ENCODE results near the gene GLYR1. TPM values are rescaled to one million over a fixed set of nuclear protein-coding genes. Genes with fewer than 3 reads are reported as not detected.

The GLYR1 gene
- total and polyA plus RNA-seq, 10 of the 15 experiments (the other 5 are each of a cell fraction or from before 2014, with no cell fraction given), result 7.3 to 90.2 (median 57.2) TPM

DNA sequence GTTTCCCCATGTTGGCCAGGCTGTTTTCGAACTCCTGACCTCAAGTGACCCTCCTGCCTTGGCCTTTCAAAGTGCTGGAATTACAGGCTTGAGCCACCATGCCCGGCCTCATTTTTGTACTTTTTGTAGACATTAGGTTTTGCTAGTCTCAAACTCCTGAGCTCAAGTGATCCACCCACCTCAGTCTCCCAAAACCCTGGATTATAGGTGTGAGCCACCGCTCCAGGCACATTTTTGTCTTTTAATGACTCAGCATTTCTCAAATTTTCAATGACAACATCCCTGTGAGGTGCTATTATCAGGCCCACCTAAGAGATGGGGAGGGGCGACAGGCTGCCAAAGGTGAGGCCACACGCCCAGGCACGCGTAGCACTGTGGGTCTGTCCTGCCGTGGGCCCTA is 60.0 kb downstream of the GLYR1 start:
- ChIA-PET SMC1A (ENCODE audit: uncharacterized antibody, unreplicated experiment) (no interaction called here), POLR2A (no interaction called here), CTCF (no interaction called here), RAD21 (ENCODE audit: unreplicated experiment) (no interaction called here)
- Histone ChIP-seq H4K20me1 (ENCODE audit: control insufficient read depth, insufficient read depth) (no peaks in the 10 kb centered on the region), H3K27me3 (replicated peaks in 1 of 2; ENCODE audit: control insufficient read depth in 2 of 2, insufficient read depth in 2 of 2, low read length in 1 of 2) (no peaks in the 10 kb centered on the region), H3K79me2 (ENCODE audit: control insufficient read depth, insufficient read depth, low read length) (no peaks in the 10 kb centered on the region), H3K4me1 (ENCODE audit: control insufficient read depth, insufficient read depth, low read length) (no peaks in the 10 kb centered on the region), H3K9me3 (replicated peaks; ENCODE audit: control insufficient read depth, insufficient read depth, low read length) (no peaks in the 10 kb centered on the region), H3K4me3 (no peak overlapping the region), H3K9ac (ENCODE audit: control insufficient read depth, insufficient read depth, low read length) (no peak overlapping the region), H3K36me3 (ENCODE audit: control insufficient read depth in 2 of 2, insufficient read depth in 2 of 2, low read length in 1 of 2) (no peaks in the 10 kb centered on the region), H3K4me2 (ENCODE audit: control insufficient read depth, insufficient read depth) (no peak overlapping the region), H2AFZ (ENCODE audit: control insufficient read depth, low read depth, low read length) (no peak overlapping the region), H3K27ac (ENCODE audit: control insufficient read depth, insufficient read depth) (no peak overlapping the region)
- ATAC-seq (no peak), DNase-seq (ENCODE audit: low read depth, low spot score) (no peak), FAIRE-seq (no peak)
- WGBS (ENCODE audit: insufficient coverage, insufficient replicate concordance, low lambda C conversion rate, missing lambda C conversion rate), result 62% methylated on average over 8 of the region's 8 CpGs
- in situ Hi-C loops (cut with MboI), result no loop called here
- intact Hi-C loops (cut with micrococcal nuclease; ENCODE audit: unreplicated experiment), result no loop called here
- no TSS peak for BruUV-seq (replicated peaks)
- TF ChIP-seq EZH2 (IDR thresholded peaks at IDR 0.05; ENCODE audit: borderline replicate concordance, control insufficient read depth, low read depth, low read length) (no peak), CHD2 (IDR thresholded peaks at IDR 0.05; ENCODE audit: borderline replicate concordance, low read depth, low read length) (no peak), ZNF24 (IDR thresholded peaks at IDR 0.05) (no peak), IRF5 (IDR thresholded peaks at IDR 0.05; ENCODE audit: borderline replicate concordance) (no peak), ESRRA (IDR thresholded peaks at IDR 0.05; ENCODE audit: low read length) (no peak), ZBTB4 (CRISPR knock-in tag; IDR thresholded peaks at IDR 0.05) (no peak), KDM1A (IDR thresholded peaks at IDR 0.05; ENCODE audit: borderline replicate concordance) (no peak), SREBF2 (IDR thresholded peaks at IDR 0.05; ENCODE audit: low read length) (no peak), SMAD5 (IDR thresholded peaks at IDR 0.05; ENCODE audit: low read depth) (no peak), POLR2A (IDR thresholded peaks at IDR 0.05; ENCODE audit: low read depth, low read length) (no peak), YY1 (IDR thresholded peaks at IDR 0.05; ENCODE audit: low read depth, low read length) (no peak), NFYA (IDR thresholded peaks at IDR 0.05; ENCODE audit: borderline replicate concordance, low read depth, low read length) (no peak), EGR1 (IDR thresholded peaks at IDR 0.05; ENCODE audit: borderline replicate concordance in 1 of 2, low read depth in 2 of 2, low read length in 2 of 2) (no peak), GATAD2B (conservative IDR thresholded peaks at IDR 0.05; ENCODE audit: low read depth) (no peak), IKZF2 (IDR thresholded peaks at IDR 0.05) (no peak), CHD1 (IDR thresholded peaks at IDR 0.05; ENCODE audit: low read depth, low read length) (no peak)
- TF ChIP-seq, protein P1, sequence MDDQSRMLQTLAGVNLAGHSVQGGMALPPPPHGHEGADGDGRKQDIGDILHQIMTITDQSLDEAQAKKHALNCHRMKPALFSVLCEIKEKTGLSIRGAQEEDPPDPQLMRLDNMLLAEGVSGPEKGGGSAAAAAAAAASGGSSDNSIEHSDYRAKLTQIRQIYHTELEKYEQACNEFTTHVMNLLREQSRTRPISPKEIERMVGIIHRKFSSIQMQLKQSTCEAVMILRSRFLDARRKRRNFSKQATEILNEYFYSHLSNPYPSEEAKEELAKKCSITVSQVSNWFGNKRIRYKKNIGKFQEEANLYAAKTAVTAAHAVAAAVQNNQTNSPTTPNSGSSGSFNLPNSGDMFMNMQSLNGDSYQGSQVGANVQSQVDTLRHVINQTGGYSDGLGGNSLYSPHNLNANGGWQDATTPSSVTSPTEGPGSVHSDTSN (IDR thresholded peaks at IDR 0.05; ENCODE audit: insufficient replicate concordance, low read depth, low read length), result no peak
- TF ChIP-seq, protein P2, sequence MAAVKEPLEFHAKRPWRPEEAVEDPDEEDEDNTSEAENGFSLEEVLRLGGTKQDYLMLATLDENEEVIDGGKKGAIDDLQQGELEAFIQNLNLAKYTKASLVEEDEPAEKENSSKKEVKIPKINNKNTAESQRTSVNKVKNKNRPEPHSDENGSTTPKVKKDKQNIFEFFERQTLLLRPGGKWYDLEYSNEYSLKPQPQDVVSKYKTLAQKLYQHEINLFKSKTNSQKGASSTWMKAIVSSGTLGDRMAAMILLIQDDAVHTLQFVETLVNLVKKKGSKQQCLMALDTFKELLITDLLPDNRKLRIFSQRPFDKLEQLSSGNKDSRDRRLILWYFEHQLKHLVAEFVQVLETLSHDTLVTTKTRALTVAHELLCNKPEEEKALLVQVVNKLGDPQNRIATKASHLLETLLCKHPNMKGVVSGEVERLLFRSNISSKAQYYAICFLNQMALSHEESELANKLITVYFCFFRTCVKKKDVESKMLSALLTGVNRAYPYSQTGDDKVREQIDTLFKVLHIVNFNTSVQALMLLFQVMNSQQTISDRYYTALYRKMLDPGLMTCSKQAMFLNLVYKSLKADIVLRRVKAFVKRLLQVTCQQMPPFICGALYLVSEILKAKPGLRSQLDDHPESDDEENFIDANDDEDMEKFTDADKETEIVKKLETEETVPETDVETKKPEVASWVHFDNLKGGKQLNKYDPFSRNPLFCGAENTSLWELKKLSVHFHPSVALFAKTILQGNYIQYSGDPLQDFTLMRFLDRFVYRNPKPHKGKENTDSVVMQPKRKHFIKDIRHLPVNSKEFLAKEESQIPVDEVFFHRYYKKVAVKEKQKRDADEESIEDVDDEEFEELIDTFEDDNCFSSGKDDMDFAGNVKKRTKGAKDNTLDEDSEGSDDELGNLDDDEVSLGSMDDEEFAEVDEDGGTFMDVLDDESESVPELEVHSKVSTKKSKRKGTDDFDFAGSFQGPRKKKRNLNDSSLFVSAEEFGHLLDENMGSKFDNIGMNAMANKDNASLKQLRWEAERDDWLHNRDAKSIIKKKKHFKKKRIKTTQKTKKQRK (IDR thresholded peaks at IDR 0.05; ENCODE audit: low read depth, low read length), result no peak
